HG03103 (cell line): ENCODE results near the gene PLEKHM2.
"Not testable (repeated sequence)": the region's sequence is repeated elsewhere in the genome, so short reads cannot be mapped to it uniquely, and the experiment has no call there.

Experiments used
- ATAC-seq: cut with Tn5 transposase; IDR thresholded peaks from one replicate; pipeline ENCODE4 v1.9.1; 2021; ENCODE audit warnings: low read depth; ENCODE audit not compliant: unreplicated experiment

PLEKHM2 gene

GRCh38 chr1:15698201-15698600 is 14.1 kb downstream of the PLEKHM2 start:
- no peak for ATAC-seq

- ATAC-seq = not testable (repeated sequence)
These were observed 15.2 kb downstream of the PLEKHM2 start for GRCh38 chr1:15699321-15699720.

DNA sequence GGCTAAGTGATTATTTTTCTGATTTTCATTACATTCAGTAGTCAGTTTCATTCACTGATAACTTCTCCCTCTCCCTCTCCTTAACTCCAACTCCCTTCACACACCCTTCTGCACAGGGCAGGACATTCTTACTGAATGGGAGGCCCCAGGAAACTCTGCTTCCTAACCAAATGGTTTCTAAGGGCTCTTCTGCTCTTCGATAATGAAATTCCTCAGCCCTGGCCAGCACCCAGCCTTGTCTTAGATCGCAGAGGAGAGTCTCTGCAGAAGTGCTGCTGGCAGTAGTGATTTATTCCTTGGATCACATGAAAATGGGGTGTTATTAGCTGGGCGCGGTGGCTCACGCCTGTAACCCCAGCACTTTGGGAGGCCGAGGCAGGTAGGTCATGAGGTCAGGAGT is 16.4 kb downstream of the PLEKHM2 start:
- ATAC-seq = no peak

DNA sequence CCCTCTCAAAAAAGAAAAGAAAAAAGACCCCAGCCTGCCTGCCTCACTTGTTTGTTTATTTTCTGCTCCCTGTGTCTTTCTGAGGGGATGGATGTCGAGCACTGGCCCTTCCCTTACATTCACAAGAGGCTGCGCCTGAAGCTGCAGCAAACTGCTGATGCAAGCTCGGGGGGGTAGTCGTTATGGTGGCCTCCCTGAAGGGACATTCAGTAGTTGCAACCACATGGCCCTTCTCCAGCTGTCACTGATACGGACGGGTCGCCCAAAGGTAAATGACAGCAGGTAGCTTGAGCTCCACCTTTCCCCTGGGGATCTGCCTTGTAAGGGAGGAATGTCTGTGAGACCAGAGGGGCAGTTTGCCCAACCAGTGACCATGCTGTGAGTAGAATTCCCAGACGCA is 17.7 kb downstream of the PLEKHM2 start:
- no peak for ATAC-seq

DNA sequence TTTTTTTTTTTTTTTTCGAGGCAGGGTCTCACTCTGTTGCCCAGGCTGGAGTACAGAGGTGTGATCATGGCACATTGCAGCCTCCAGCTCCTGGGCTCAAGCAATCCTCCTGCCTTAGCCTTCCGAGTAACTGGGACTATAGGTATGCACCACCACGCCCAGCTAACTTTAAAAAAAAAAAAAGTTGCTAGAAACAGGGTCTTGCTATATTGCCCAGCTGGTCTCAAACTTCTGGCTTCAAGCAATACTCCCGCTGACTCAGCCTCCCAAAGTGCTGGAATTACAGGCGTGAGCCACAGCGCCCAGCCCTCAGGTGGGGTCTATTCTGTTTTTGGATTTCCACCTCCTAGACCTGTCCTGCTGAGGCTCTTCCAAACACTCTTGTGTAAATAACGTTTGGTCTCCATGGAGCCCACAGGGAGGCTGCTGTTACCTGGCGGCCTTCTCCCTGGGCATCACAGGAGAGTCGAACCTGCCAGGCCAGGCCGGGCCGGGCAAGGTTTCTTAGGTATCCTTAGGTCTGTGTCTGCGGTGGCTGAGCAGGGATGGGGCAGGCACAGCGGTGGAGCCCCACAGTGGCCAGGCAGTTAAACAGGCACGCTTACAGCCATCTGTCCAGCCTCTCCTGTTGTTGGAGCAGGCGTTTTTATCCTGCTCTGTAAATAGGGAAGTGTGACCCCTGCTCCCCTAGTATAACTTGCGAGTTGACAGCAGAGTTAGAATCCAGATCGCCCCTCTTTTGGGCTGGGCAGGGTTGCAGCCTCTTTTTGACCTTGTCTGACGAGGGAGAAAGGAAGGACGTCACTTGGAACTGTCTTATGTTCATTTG is 18.8 kb downstream of the PLEKHM2 start:
- no peak for ATAC-seq

DNA sequence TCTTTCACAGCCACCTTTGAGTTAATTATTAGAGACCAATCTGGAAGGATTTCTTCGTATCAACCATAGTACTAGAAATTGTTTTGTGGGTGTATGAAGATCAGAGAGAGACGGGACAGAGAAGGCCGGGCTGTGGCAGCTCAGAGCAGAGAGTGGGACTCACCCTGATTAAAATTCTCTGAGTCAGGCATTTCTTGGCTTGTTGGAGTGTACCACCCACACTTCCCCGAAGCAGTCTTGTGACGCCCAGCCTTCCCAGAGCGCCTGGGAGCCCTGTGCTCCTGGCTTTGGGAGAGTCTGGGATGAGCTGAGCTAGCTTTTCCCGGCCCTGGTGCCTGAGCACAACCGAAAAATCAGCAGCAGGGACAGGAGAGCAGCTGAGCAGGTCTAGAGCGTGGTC is 19.4 kb downstream of the PLEKHM2 start:
- no peak for ATAC-seq

- ATAC-seq = no peak
These were observed 20.5 kb downstream of the PLEKHM2 start for GRCh38 chr1:15704526-15705183.

DNA sequence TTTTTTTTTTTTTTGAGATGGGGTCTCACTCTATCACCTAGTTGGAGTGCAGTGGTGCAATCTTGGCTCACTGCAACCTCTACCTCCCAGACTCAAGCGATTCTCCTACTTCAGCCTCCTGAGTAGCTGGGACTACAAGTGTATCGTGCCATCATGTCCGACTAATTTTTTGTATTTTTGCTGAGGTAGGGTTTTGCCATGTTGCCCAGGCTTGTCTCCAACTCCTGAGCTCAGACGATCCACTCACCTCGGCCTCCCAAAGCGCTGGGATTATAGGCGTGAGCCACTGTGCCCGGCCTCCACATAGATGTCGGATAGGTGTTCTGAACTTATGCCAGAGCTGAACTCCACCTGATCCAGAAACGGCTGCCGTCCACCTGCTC is 21.1 kb downstream of the PLEKHM2 start:
- ATAC-seq = no peak

- ATAC-seq = no peak
These were observed 22.6 kb downstream of the PLEKHM2 start for GRCh38 chr1:15706751-15707150.

DNA sequence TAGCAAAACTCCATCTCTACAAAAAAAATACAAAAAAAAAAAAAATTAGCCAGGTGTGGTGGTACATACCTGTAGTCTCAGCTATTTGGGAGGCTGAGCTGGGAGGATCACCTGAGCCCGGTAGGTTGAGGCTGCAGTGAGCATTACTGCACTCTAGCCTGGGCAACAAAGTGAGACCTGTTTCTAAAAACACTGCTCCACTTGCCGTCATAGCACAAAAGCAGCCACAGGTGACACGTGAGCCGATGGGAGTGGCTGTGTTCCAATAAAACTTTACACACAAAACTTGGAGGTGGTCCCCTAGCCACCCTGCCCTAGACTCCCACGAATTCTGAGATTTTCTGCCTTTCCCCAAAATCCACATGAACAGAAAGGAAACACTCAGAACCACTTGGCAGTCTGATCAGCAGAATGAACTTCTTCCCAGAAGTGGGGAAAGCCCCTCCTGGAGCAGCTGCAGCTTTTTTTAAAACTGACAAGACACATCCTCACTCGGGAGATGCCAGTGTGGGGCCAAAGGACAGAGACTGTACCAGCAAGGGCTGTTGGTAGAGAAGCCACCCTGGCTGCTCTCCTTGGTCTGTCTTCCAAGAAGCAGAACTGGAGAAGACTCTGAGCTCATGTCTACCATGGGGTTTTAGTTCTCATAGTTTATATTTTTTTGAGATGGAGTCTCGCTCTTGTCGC is 23.3 kb downstream of the PLEKHM2 start:
- ATAC-seq = no peak

- no peak for ATAC-seq
These were observed 24.5 kb downstream of the PLEKHM2 start for GRCh38 chr1:15708486-15709137.

GRCh38 chr1:15709226-15709625 is 25.1 kb downstream of the PLEKHM2 start:
- no peak for ATAC-seq

GRCh38 chr1:15712168-15712567 is 28.0 kb downstream of the PLEKHM2 start:
- ATAC-seq = no peak

GRCh38 chr1:15714406-15715136 is 30.5 kb downstream of the PLEKHM2 start:
- ATAC-seq = no peak

DNA sequence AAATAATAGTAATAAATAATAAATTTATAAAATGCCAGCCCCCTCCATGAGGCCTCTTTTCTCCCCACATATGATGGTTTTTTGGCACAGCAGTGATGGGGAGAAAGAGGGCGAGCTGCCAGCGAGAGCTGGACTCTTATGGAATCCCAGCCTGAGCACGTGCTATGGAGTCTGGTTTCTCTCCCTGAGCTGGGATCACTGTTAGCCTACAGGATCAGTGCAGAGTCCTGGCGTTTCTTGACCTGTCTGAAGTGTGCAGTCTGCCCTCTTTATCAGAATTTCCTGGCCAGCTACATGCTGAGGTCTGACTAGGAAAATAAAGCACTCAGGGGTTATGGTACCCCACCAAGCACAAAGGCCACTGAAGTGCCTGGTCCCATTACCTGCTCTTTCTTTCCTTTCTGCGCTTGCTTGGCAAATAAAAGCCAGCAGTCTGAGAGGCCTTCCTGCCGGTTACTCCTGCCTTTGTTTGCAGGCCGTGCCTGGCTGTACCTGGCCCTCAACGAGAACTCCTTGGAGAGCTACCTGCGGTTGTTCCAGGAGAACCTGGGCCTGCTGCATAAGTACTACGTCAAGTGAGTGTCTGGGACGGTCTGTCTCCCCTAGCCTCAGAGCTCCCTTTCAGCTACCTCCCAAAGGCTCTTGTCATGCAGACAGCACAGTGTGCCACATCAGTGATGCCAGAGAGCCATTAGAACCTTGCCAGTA is 33.5 kb downstream of the PLEKHM2 start:
- no peak for ATAC-seq

DNA sequence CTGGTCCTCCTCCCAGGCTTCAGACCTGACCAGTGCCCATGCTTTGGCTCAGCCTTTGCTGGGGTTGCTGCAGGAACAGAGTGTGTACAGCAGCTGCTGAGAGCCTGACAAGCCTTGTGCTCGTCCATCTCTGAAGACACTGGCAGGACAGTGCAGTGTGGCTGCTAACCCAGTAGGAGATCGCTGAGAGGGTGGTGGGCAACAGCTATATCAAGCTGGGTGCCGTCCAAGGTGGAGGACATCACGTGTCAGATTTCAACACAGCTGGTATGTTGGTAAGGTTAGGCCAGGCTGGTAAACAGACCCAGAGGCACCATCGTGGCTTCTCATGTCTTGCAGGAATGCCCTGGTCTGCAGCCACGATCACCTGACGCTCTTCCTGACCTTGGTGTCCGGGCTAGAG is 34.1 kb downstream of the PLEKHM2 start:
- no peak for ATAC-seq

GRCh38 chr1:15719381-15720120 is 35.4 kb downstream of the PLEKHM2 start:
- no peak for ATAC-seq

DNA sequence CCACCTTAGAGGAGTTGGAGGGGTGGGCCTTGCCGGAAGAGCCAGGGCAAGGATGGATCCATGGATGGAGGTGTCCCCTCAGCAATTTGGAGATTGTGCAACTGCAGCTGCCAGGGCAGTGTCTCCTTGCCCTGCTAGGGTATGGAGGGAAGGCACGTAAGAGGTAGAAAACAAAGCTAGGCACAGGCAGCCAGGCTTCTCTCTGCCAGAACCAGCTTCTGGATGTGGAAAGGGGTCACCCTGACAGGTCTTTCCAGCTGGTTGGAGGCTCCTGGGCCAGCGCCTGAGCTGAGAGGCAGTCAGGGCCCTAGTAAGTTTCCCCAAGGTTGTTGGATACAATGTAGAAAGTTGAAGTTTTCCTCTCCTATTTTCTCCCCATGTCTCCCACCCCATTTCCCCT is 36.7 kb downstream of the PLEKHM2 start:
- ATAC-seq = no peak

DNA sequence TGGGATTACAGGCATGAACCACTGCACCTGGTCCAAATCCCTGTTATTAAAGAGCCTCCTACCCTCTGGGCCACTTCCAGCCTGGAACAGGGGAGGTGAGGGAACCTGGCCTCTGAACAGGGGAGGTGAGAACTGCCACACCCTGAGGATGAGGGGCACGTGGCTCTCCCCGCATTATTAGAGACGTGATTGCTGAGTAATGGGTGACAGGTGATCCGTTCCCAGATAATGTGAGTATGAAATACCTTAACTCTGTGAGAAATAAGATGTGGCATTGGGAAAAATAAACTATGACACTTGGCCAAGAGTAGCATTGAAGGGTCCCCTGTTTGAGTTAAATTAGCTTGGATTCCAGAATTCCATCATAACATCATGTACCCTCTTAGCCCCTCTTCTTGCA is 38.3 kb downstream of the PLEKHM2 start:
- no peak for ATAC-seq
